PC-9 (cell line): ENCODE data around the gene NRM. TPM values are rescaled to one million over a fixed set of nuclear protein-coding genes. Genes with fewer than 3 reads are reported as not detected.
"Not testable (repeated sequence)": the region's sequence is repeated elsewhere in the genome, so short reads cannot be mapped to it uniquely, and the experiment has no call there.

Source experiments
- BruUV-seq: library from RNA; stranded (reverse); fragments of 400-500 nt; replicated peaks from 2 replicates; lab custom pipeline; 2021; lab: Mats Ljungman, UMichigan
- CTCF ChIA-PET: fragments of 300-600 bp; sonication (Branson Sonifier 250); formaldehyde crosslinking; loops from one replicate; lab custom pipeline; 2022; ENCODE audit warnings: antibody characterized with exemption; lab: Charles Lee
- POLR2A ChIA-PET: fragments of 300-600 bp; sonication (Branson Sonifier 250); formaldehyde crosslinking; loops from one replicate; lab custom pipeline; 2022; ENCODE audit warnings: antibody characterized with exemption; ENCODE audit not compliant: unreplicated experiment; lab: Charles Lee
- DNase-seq, 2 experiments: peaks; one replicate each; pipeline versions ENCODE4 v3.0.0 to v3.0.0-alpha.2; 2015 to 2022; ENCODE audit warnings: mixed read lengths in 1 of 2
- H2AFZ ChIP-seq: fragments of 200-600 bp; sonication (generic); 2 replicates; pipeline ENCODE4 v1.8.1; 2017; ENCODE audit warnings: antibody characterized with exemption
- H3F3A ChIP-seq: fragments of 200-600 bp; sonication (generic); 2 replicates; pipeline ENCODE4 v1.8.1; 2017; ENCODE audit warnings: antibody characterized with exemption, mild to moderate bottlenecking, low read depth; ENCODE audit not compliant: insufficient read depth
- H3K27ac ChIP-seq: fragments of 200-600 bp; sonication (generic); 2 replicates; pipeline ENCODE4 v1.6.1; 2016; ENCODE audit warnings: mixed run types
- H3K27me3 ChIP-seq: fragments of 200-600 bp; sonication (generic); 2 replicates; pipeline ENCODE4 v1.6.1; 2016; ENCODE audit warnings: low read depth, mixed run types; ENCODE audit not compliant: insufficient read depth
- H3K36me3 ChIP-seq: fragments of 200-600 bp; sonication (generic); 2 replicates; pipeline ENCODE4 v1.6.1; 2016; ENCODE audit warnings: low read depth, mixed run types
- H3K4me1 ChIP-seq: fragments of 200-600 bp; sonication (generic); replicated peaks from 2 replicates; pipeline ENCODE4 v1.6.1; 2016; ENCODE audit warnings: mixed run types; ENCODE audit not compliant: insufficient read depth
- H3K4me2 ChIP-seq: fragments of 200-600 bp; sonication (generic); 2 replicates; pipeline ENCODE4 v1.6.1; 2017; ENCODE audit warnings: mixed run types
- H3K4me3 ChIP-seq: fragments of 200-600 bp; sonication (generic); 2 replicates; pipeline ENCODE4 v1.6.1; 2016; ENCODE audit warnings: mixed run types
- H3K79me2 ChIP-seq: fragments of 200-600 bp; sonication (generic); 2 replicates; pipeline ENCODE4 v1.6.1; 2017; ENCODE audit warnings: low read depth, mixed run types
- H3K9me2 ChIP-seq: fragments of 200-600 bp; sonication (generic); 2 replicates; pipeline ENCODE4 v1.8.1; 2017; ENCODE audit warnings: mild to moderate bottlenecking; ENCODE audit not compliant: insufficient read depth
- H3K9me3 ChIP-seq: fragments of 200-600 bp; sonication (generic); 2 replicates; pipeline ENCODE4 v1.8.1; 2016; ENCODE audit warnings: low read depth; ENCODE audit not compliant: insufficient read depth
- H4K20me1 ChIP-seq: fragments of 200-600 bp; sonication (generic); 2 replicates; pipeline ENCODE4 v1.8.1; 2017; ENCODE audit not compliant: insufficient read depth
- EZH2 ChIP-seq: fragments of 200-600 bp; sonication (generic); IDR thresholded peaks from 2 replicates; pipeline ENCODE4 v1.8.0; 2017; ENCODE audit warnings: antibody characterized with exemption, low read depth
- intact Hi-C: fragments of 100-400 bp; cut with micrococcal nuclease; formaldehyde crosslinking; loops from one replicate; pipeline ENCODE4 v1.10.0; 2022; ENCODE audit not compliant: unreplicated experiment
- total RNA-seq: library from RNA; stranded (reverse); gene quantifications from 2 replicates; pipeline ENCODE4 v1.2.3, GENCODE V29; 2021
- TF ChIP-seq, protein P1 (sequence below): fragments of 200-600 bp; sonication (generic); conservative IDR thresholded peaks from 2 replicates; pipeline ENCODE4 v1.6.1; 2017; ENCODE audit warnings: mixed run types, antibody characterized with exemption, mild to moderate bottlenecking, moderate library complexity

The NRM gene
- total RNA-seq, 1 experiment from 2014 or later = 38.3 TPM

- CTCF ChIA-PET = interaction anchor here (0.6 to 0.9 kb wide), 2 partner anchors 49 to 367 kb away, joined by 3 to 4 read pairs; no protein-coding TSS in a partner anchor
- peak in 1 of 2 experiments; percentile 53 for DNase-seq
- H3K36me3 ChIP-seq = peaks cover 22% of the 10 kb centered on the region
- H3K27me3 ChIP-seq = no peaks in the 10 kb centered on the region
- peaks cover 62% of the 10 kb centered on the region for H3K79me2 ChIP-seq
- no peaks in the 10 kb centered on the region for H3K9me3 ChIP-seq
- no peaks in the 10 kb centered on the region for H3K9me2 ChIP-seq
- peak overlapping the region; percentile 84 for H3K4me2 ChIP-seq
- H3K4me1 ChIP-seq = peaks cover 39% of the 10 kb centered on the region
- H3K4me3 ChIP-seq = peak overlapping the region; percentile 85
- POLR2A ChIA-PET = interaction anchor here (0.6 to 0.8 kb wide), 3 partner anchors 33 to 124 kb away, joined by 6 to 18 read pairs (median 8); no protein-coding TSS in a partner anchor
- peaks cover 43% of the 10 kb centered on the region for H4K20me1 ChIP-seq
- H3K27ac ChIP-seq = peak overlapping the region; percentile 60
- H3F3A ChIP-seq = peaks cover 51% of the 10 kb centered on the region
- TF ChIP-seq EZH2 = no peak
- H2AFZ ChIP-seq = 0 out of 2 replicates have a peak overlapping the region, but pooled peaks have one; percentile 61
- intact Hi-C loops = loop anchor here (1.0 to 5.0 kb wide), 4 partner anchors 22 to 373 kb away; partner anchors contain the start of genes FLOT1, GNL1 and RPP21
- TSS peak; percentile 27 for BruUV-seq
These were observed 30.0 kb upstream of the NRM start for GRCh38 chr6:30720738-30721197.

DNA sequence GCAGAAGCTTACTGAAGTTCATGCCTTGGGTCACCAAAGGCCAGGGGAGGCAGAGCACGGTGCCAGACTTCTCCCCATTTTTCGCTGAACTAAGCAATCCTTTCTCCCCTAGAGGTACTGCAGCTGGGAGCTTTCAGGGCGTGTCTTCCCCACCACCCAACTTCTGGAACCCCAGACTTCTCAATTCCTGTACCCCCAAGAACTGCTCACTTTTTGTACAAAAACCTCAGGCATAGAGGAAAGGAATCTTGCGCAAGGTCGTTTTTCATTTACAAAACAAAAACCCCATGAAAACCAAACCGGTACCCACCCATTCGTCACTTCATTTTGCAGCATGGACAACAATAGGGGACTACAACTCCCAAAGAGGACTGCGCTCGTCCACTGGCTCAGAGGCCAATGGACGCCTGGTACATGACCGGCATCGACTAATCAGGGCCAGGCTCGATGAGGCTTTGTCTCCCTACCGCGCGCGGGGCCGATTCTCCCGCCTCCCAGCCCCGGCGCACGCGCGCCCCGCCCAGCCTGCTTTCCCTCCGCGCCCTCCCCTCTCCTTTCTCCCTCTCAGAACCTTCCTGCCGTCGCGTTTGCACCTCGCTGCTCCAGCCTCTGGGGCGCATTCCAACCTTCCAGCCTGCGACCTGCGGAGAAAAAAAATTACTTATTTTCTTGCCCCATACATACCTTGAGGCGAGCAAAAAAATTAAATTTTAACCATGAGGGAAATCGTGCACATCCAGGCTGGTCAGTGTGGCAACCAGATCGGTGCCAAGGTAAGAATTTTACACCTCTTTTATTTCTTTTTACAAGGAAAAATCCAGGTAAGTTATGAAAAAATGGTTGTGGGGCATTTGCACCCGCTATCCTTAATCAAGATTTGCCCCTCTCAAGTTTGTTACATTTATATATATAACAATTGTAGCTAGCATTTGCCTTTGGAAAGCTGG is 29.3 kb upstream of the NRM start, which contains the start of gene TUBB:
TSS of gene TUBB (plus strand) at position 562 of the 947 bp plus-strand sequence. CDS start at position 717, 155 bp downstream.
- BruUV-seq = no TSS peak
- peaks cover 36% of the 10 kb centered on the region for H4K20me1 ChIP-seq
- H2AFZ ChIP-seq = peak within 1 kb of the TSS; percentile 61; the same call in 1 of the 2 replicates
- no peaks in the 10 kb centered on the region for H3K9me2 ChIP-seq
- peaks cover 44% of the 10 kb centered on the region for H3F3A ChIP-seq
- peak within 1 kb of the TSS; percentile 60 for H3K27ac ChIP-seq
- intact Hi-C loops = loop anchor here (1.0 to 5.0 kb wide), 4 partner anchors 23 to 373 kb away; partner anchors contain the start of genes FLOT1, GNL1 and RPP21
- H3K27me3 ChIP-seq = no peaks in the 10 kb centered on the region
- peak; percentile 94 to 97 for DNase-seq
- TF ChIP-seq, protein P1, sequence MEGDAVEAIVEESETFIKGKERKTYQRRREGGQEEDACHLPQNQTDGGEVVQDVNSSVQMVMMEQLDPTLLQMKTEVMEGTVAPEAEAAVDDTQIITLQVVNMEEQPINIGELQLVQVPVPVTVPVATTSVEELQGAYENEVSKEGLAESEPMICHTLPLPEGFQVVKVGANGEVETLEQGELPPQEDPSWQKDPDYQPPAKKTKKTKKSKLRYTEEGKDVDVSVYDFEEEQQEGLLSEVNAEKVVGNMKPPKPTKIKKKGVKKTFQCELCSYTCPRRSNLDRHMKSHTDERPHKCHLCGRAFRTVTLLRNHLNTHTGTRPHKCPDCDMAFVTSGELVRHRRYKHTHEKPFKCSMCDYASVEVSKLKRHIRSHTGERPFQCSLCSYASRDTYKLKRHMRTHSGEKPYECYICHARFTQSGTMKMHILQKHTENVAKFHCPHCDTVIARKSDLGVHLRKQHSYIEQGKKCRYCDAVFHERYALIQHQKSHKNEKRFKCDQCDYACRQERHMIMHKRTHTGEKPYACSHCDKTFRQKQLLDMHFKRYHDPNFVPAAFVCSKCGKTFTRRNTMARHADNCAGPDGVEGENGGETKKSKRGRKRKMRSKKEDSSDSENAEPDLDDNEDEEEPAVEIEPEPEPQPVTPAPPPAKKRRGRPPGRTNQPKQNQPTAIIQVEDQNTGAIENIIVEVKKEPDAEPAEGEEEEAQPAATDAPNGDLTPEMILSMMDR = peak; percentile 17; the same call in 1 of the 2 replicates
- no peak for TF ChIP-seq EZH2
- H3K4me3 ChIP-seq = peak within 1 kb of the TSS; percentile 85
- CTCF ChIA-PET = interaction anchor here (0.6 kb wide), 1 partner anchor 96 kb away, joined by 3 read pairs; no protein-coding TSS in a partner anchor
- POLR2A ChIA-PET = interaction anchor here (0.6 kb wide), 1 partner anchor 37 kb away, joined by 18 read pairs; no protein-coding TSS in a partner anchor
- H3K79me2 ChIP-seq = peaks cover 62% of the 10 kb centered on the region
- peaks cover 40% of the 10 kb centered on the region for H3K4me1 ChIP-seq
- no peaks in the 10 kb centered on the region for H3K9me3 ChIP-seq
- peak within 1 kb of the TSS; percentile 84 for H3K4me2 ChIP-seq
- H3K36me3 ChIP-seq = peaks cover 22% of the 10 kb centered on the region

- intact Hi-C loops = no loop called here
- no peak for DNase-seq
- Histone ChIP-seq H3K27ac (no peak overlapping the region), H3K9me2 (no peaks in the 10 kb centered on the region), H2AFZ (peak overlapping the region; percentile 56; the same call in 1 of the 2 replicates), H3K9me3 (no peaks in the 10 kb centered on the region), H3K4me3 (peak overlapping the region; percentile 85), H3K36me3 (peaks cover 22% of the 10 kb centered on the region), H3K4me1 (peaks cover 40% of the 10 kb centered on the region), H3K27me3 (no peaks in the 10 kb centered on the region), H4K20me1 (peaks cover 29% of the 10 kb centered on the region), H3F3A (peaks cover 37% of the 10 kb centered on the region), H3K4me2 (peak overlapping the region; percentile 84), H3K79me2 (peaks cover 57% of the 10 kb centered on the region)
- no TSS peak for BruUV-seq
- TF ChIP-seq, protein P1 = no peak
- TF ChIP-seq EZH2 = no peak
- POLR2A ChIA-PET = interaction anchor here (0.6 kb wide), 1 partner anchor 218 kb away, joined by 3 read pairs; no protein-coding TSS in a partner anchor
- CTCF ChIA-PET = interaction anchor here (0.6 kb wide), 1 partner anchor 96 kb away, joined by 3 read pairs; no protein-coding TSS in a partner anchor
These were observed 28.6 kb upstream of the NRM start for GRCh38 chr6:30719356-30719755.

DNA sequence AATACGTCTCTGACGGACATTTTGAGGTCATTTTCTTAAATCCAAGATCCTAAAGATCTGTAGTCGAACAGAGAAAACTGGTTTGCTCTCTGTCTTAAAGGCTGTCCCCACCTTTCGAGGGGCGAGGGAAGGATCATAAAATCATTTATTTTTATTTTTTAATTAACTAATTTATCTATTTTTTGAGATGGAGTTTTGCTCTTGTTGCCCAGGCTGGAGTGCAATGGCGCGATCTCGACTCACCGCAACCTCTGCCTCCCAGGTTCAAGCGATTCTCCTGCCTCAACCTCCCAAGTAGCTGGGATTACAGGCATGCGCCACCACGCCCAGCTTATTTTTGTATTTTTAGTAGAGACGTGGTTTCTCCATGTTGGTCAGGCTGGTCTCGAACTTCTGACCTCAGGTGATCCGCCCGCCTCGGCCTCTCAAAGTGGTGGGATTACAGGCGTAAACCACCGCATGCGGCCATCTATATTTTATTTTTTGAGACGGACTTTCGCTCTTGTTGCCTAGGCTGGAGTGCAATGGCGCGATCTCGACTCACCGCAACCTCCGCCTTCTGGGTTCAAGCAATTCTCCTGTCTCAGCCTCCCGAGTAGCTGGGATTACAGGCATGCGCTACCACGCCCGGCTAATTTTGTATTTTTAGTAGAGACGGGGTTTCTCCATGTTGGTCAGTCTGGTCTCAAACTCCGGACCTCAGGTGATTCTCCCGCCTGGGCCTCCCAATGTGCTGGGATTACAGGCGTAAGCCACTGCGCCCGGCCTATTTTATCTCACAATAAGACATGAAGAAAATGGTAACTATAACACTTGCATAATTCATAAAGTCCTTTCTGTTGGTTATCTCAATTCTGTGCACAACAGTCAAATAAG is 27.3 kb upstream of the NRM start:
- H3K79me2 ChIP-seq = peaks cover 45% of the 10 kb centered on the region
- intact Hi-C loops = loop anchor here (1.0 kb wide), 3 partner anchors 31 to 101 kb away; partner anchors contain the start of genes MRPS18B and PPP1R10
- peak overlapping the region; percentile 82 for H3K27ac ChIP-seq
- peaks cover 39% of the 10 kb centered on the region for H3K4me1 ChIP-seq
- H3F3A ChIP-seq = peaks cover 24% of the 10 kb centered on the region; the same call in 1 of the 2 replicates
- ChIA-PET POLR2A (interaction anchor here (0.6 to 0.7 kb wide), 2 partner anchors 34 to 421 kb away, joined by 3 to 6 read pairs; partner anchors contain the start of gene PSORS1C2), CTCF (interaction anchor here (0.6 kb wide), 1 partner anchor 46 kb away, joined by 6 read pairs; no protein-coding TSS in a partner anchor)
- BruUV-seq = TSS peak; percentile 0
- H2AFZ ChIP-seq = peak overlapping the region; percentile 72; the same call in 1 of the 2 replicates
- H3K9me3 ChIP-seq, DNase-seq, H3K27me3 ChIP-seq, H3K36me3 ChIP-seq, H3K9me2 ChIP-seq: not testable (repeated sequence)
- peak overlapping the region; percentile 76 for H3K4me2 ChIP-seq
- peaks cover 16% of the 10 kb centered on the region for H4K20me1 ChIP-seq
- peak overlapping the region; percentile 56 for H3K4me3 ChIP-seq
